HG02798 (cell line): ENCODE results near the gene ARHGEF12.

ENCODE experiments used
- ATAC-seq: cut with Tn5 transposase; IDR thresholded peaks from one replicate; pipeline ENCODE4 v1.9.1; 2021; ENCODE audit warnings: mild to moderate bottlenecking; ENCODE audit not compliant: unreplicated experiment, poor library complexity

Gene ARHGEF12

GRCh38 chr11:120409655-120410054 lies 73.4 kb downstream of the ARHGEF12 start:
- ATAC-seq, result no peak

- no peak for ATAC-seq
These were observed 74.6 kb downstream of the ARHGEF12 start for GRCh38 chr11:120410622-120411380.

- ATAC-seq, result no peak
These were observed 77.3 kb downstream of the ARHGEF12 start for GRCh38 chr11:120413480-120413879.

- no peak for ATAC-seq
These were observed 84.4 kb downstream of the ARHGEF12 start for GRCh38 chr11:120420572-120420971.

- no peak for ATAC-seq
These were observed 88.2 kb downstream of the ARHGEF12 start for GRCh38 chr11:120424185-120424969.

- no peak for ATAC-seq
These were observed 88.7 kb downstream of the ARHGEF12 start for GRCh38 chr11:120424970-120425332.

- no peak for ATAC-seq
These were observed 89.3 kb downstream of the ARHGEF12 start for GRCh38 chr11:120425527-120425926.

GRCh38 chr11:120430146-120430545 lies 93.9 kb downstream of the ARHGEF12 start:
- ATAC-seq, result no peak

- no peak for ATAC-seq
These were observed 95.4 kb downstream of the ARHGEF12 start for GRCh38 chr11:120431633-120432032.

GRCh38 chr11:120432056-120433018 lies 96.1 kb downstream of the ARHGEF12 start:
- ATAC-seq, result no peak

GRCh38 chr11:120441592-120441991 lies 105.4 kb downstream of the ARHGEF12 start:
- ATAC-seq, result no peak

GRCh38 chr11:120442031-120442430 lies 105.8 kb downstream of the ARHGEF12 start:
- no peak for ATAC-seq

- no peak for ATAC-seq
These were observed 110.6 kb downstream of the ARHGEF12 start for GRCh38 chr11:120446802-120447201.

GRCh38 chr11:120448240-120448639 lies 112.0 kb downstream of the ARHGEF12 start:
- ATAC-seq, result no peak

- ATAC-seq, result no peak
These were observed 119.3 kb downstream of the ARHGEF12 start for GRCh38 chr11:120455487-120455886.

GRCh38 chr11:120457996-120458395 lies 121.8 kb downstream of the ARHGEF12 start:
- no peak for ATAC-seq

- no peak for ATAC-seq
These were observed 126.6 kb downstream of the ARHGEF12 start for GRCh38 chr11:120462825-120463224.

- ATAC-seq, result no peak
These were observed 129.8 kb downstream of the ARHGEF12 start for GRCh38 chr11:120465921-120466534.

GRCh38 chr11:120467627-120468026 lies 131.4 kb downstream of the ARHGEF12 start:
- no peak for ATAC-seq

- ATAC-seq, result no peak
These were observed 134.9 kb downstream of the ARHGEF12 start for GRCh38 chr11:120471131-120471530.
